K562 (cell line): Measurements from ENCODE around the gene TSC22D1. TPM values are rescaled to one million over a fixed set of nuclear protein-coding genes. Genes with fewer than 3 reads are reported as not detected.

Experiments used
- ATAC-seq: fragments of 200-7000 bp; cut with Tn5 transposase; 3 replicates; pipeline ENCODE4 v1.9.1; 2020; ENCODE audit warnings: moderate library complexity
- BruUV-seq: library from RNA; stranded (reverse); fragments of 400-500 nt; replicated peaks from 2 replicates; lab custom pipeline; 2021; lab: Mats Ljungman, UMichigan
- CTCF ChIA-PET: fragments of 300-600 bp; formaldehyde crosslinking; extraction: SDS; loops from one replicate; lab custom pipeline; 2021; ENCODE audit warnings: low intra/inter-chr PET ratio; lab: Yijun Ruan, JAX
- POLR2A ChIA-PET: fragments of 300-600, 350-650 bp; sonication (Branson Sonifier 250); formaldehyde crosslinking; extraction: SDS; loops from one replicate; lab custom pipeline; 2021; ENCODE audit warnings: antibody characterized with exemption, inconsistent platforms; lab: Yijun Ruan, JAX
- DNase-seq, 4 experiments: peaks; one replicate each; pipeline versions ENCODE4 v3.0.0 to v3.0.0-alpha.2; 2011 to 2018; ENCODE audit warnings: low spot score in 3 of 4, mixed read lengths in 3 of 4; ENCODE audit errors: extremely low read depth in 1 of 4
- FAIRE-seq: peaks from 2 replicates; lab custom pipeline; 2011; peaks lifted over from hg19 to GRCh38; lab: Jason Lieb, UNC
- H2AFZ ChIP-seq: 2 replicates; pipeline ENCODE4 v1.6.0; 2011; ENCODE audit warnings: low read depth, low read length, control low read depth, inconsistent platforms
- H3K27ac ChIP-seq: fragments of 200-600 bp; 3 replicates; pipeline ENCODE4 v1.8.0; 2011; ENCODE audit warnings: low read depth, mild to moderate bottlenecking, control low read depth, inconsistent platforms, low read length, moderate library complexity, mixed read lengths; ENCODE audit errors: extremely low read depth
- H3K27me3 ChIP-seq, 2 experiments: fragments of 300-600 bp in 1 of 2; 2 replicates in 1 of 2; 3 replicates in 1 of 2; pipeline versions ENCODE4 v1.6.0 to v1.8.0; 2011; ENCODE audit warnings: inconsistent platforms in 2 of 2, low read length in 2 of 2, mild to moderate bottlenecking in 1 of 2, mixed read lengths in 1 of 2, moderate library complexity in 1 of 2; ENCODE audit not compliant: control insufficient read depth in 2 of 2, insufficient read depth in 2 of 2
- H3K36me3 ChIP-seq: fragments of 300-600 bp; 3 replicates; pipeline ENCODE4 v1.8.0; 2011; ENCODE audit warnings: mild to moderate bottlenecking, low read length, inconsistent platforms; ENCODE audit not compliant: control insufficient read depth, insufficient read depth
- H3K4me1 ChIP-seq, 2 experiments: fragments of 200-600 bp in 1 of 2; replicated peaks in 1 of 2; 2 replicates in 1 of 2; 3 replicates in 1 of 2; pipeline versions ENCODE4 v1.5.1 to v1.8.0; 2011; ENCODE audit warnings: inconsistent platforms in 2 of 2, low read length in 2 of 2, mild to moderate bottlenecking in 1 of 2, mixed read lengths in 1 of 2, moderate library complexity in 1 of 2; ENCODE audit not compliant: control insufficient read depth in 2 of 2, insufficient read depth in 2 of 2
- H3K4me2 ChIP-seq: 2 replicates; pipeline ENCODE4 v1.6.1; 2011; ENCODE audit warnings: low read length, control low read depth, inconsistent platforms, mixed read lengths; ENCODE audit not compliant: insufficient read depth
- H3K4me3 ChIP-seq: fragments of 200-600 bp; sonication (generic), shearing (Covaris generic); 2 replicates; pipeline ENCODE4 v1.5.1; 2016; ENCODE audit warnings: control low read depth, inconsistent platforms
- H3K79me2 ChIP-seq: fragments of 200-600 bp; 3 replicates; pipeline ENCODE4 v1.8.0; 2011; ENCODE audit warnings: low read length, inconsistent platforms; ENCODE audit not compliant: control insufficient read depth, insufficient read depth
- H3K9ac ChIP-seq, 2 experiments: 2 replicates each; pipeline versions ENCODE4 v1.6.0 to v1.6.1; 2011; ENCODE audit warnings: low read depth in 2 of 2, low read length in 2 of 2, control low read depth in 1 of 2, inconsistent platforms in 1 of 2, mild to moderate bottlenecking in 1 of 2, mixed read lengths in 1 of 2; ENCODE audit not compliant: insufficient read depth in 1 of 2
- H3K9me1 ChIP-seq: one replicate; pipeline ENCODE4 v1.6.0; 2011; ENCODE audit warnings: inconsistent platforms, mild to moderate bottlenecking, low read length, moderate library complexity; ENCODE audit not compliant: control insufficient read depth, insufficient read depth
- H3K9me3 ChIP-seq: replicated peaks from 2 replicates; pipeline ENCODE4 v1.5.1; 2011; ENCODE audit warnings: low read depth, low read length, inconsistent platforms; ENCODE audit not compliant: control insufficient read depth, insufficient read depth
- H4K20me1 ChIP-seq: replicated peaks from 2 replicates; pipeline ENCODE4 v1.6.1; 2011; ENCODE audit warnings: low read length, inconsistent platforms, mixed read lengths; ENCODE audit not compliant: control insufficient read depth, insufficient read depth
- GABPA ChIP-seq: fragments of 200-800 bp; sonication (Bioruptor generic); conservative IDR thresholded peaks from 2 replicates; pipeline ENCODE4 v1.6.1; 2016; ENCODE audit warnings: low read depth, missing genetic modification characterization, missing compliant biosample characterization
- NFIC ChIP-seq: fragments of 450-650 bp; IDR thresholded peaks from 2 replicates; pipeline ENCODE4 v1.6.1; 2017; ENCODE audit warnings: mild to moderate bottlenecking, inconsistent platforms
- ZNF23 ChIP-seq: fragments of 250-450 bp; sonication (Bioruptor Pico); IDR thresholded peaks from 2 replicates; pipeline ENCODE4 v1.4.0; 2020; ENCODE audit warnings: mild to moderate bottlenecking
- WGBS: fragments of 100-300 bp; shearing (Covaris generic); methylation state at CpG from one replicate; pipeline ENCODE4 v1.1.6; 2016; ENCODE audit warnings: low coverage, mixed read lengths; ENCODE audit not compliant: insufficient coverage; ENCODE audit errors: missing lambda C conversion rate; 5-methylcytosine and 5-hydroxymethylcytosine counted together
- in situ Hi-C: fragments of 300-500 bp; cut with MboI; formaldehyde crosslinking; loops from 4 replicates; pipeline ENCODE4 v1.15.0; 2018; ENCODE audit warnings: inconsistent platforms, mixed read lengths
- intact Hi-C: fragments of 100-400 bp; cut with micrococcal nuclease; formaldehyde crosslinking; loops from 2 replicates; pipeline ENCODE4 v1.14.2; 2022
- polyA plus RNA-seq, 8 experiments: library from polyadenylated mRNA; depleted of rRNA in 4 of 8; stranded (reverse) in 5 of 8; unstranded in 3 of 8; fragments of >200 nt; fragmentation: Nextera tagmentation in 2 of 8; fragmentation: Illumina TruSeq in 1 of 8; extraction: Ambion mirVana in 2 of 8; extraction: Trizol in 1 of 8; gene quantifications; 2 replicates each; pipeline versions ENCODE4 v1.2.1 to v1.2.3, GENCODE V29; 2011 to 2014; ENCODE audit warnings: inconsistent platforms in 1 of 8, missing spikeins in 1 of 8
- total RNA-seq, 7 experiments: library from RNA; depleted of rRNA in 6 of 7; stranded (reverse); fragments of >200 nt in 6 of 7; fragmentation: Illumina TruSeq in 2 of 7; extraction: Trizol in 2 of 7; gene quantifications; 2 replicates each; pipeline versions ENCODE4 v1.2.1 to v1.2.3, GENCODE V29; 2011 to 2021; ENCODE audit warnings: low replicate concordance in 1 of 7

The TSC22D1 gene
- total and polyA plus RNA-seq, 9 of the 15 experiments (the other 6 are each of a cell fraction or from before 2014, with no cell fraction given) = 2.6 to 19.8 (median 8.4) TPM

- no peak overlapping the region for H3K4me3 ChIP-seq
- WGBS = 38% methylated on average over 3 of the region's 4 CpGs
- H3K4me1 ChIP-seq = peaks cover 8 to 10% of the 10 kb centered on the region in 2 experiments; a peak in 4 of 5 replicates
- H4K20me1 ChIP-seq = no peaks in the 10 kb centered on the region
- H3K4me2 ChIP-seq = no peak overlapping the region
- H3K79me2 ChIP-seq = no peaks in the 10 kb centered on the region
- no peak for DNase-seq
- H3K36me3 ChIP-seq = no peaks in the 10 kb centered on the region
- no peak overlapping the region for H3K27ac ChIP-seq
- no peaks in the 10 kb centered on the region for H3K9me3 ChIP-seq
- ChIA-PET CTCF (interaction anchor here (0.7 kb wide), 1 partner anchor 359 kb away, joined by 3 read pairs; no protein-coding TSS in a partner anchor), POLR2A (interaction anchor here (1.0 kb wide), 1 partner anchor 165 kb away, joined by 3 read pairs; no protein-coding TSS in a partner anchor)
- no peak overlapping the region for H3K9ac ChIP-seq
- ATAC-seq = no peak
- H3K27me3 ChIP-seq = no peaks in the 10 kb centered on the region; a peak in 1 of 5 replicates
- no TSS peak for BruUV-seq
- intact Hi-C loops = no loop called here
- TF ChIP-seq GABPA (tag) (0 out of 2 replicates have a peak, but pooled peaks have one; percentile 39), ZNF23 (CRISPR knock-in tag) (no peak)
- no peak overlapping the region for H2AFZ ChIP-seq
- no peaks in the 10 kb centered on the region for H3K9me1 ChIP-seq
- FAIRE-seq = no peak
- in situ Hi-C loops = no loop called here
Observed at GRCh38 chr13:44409595-44409994, 166.5 kb downstream of the TSC22D1 start.

DNA sequence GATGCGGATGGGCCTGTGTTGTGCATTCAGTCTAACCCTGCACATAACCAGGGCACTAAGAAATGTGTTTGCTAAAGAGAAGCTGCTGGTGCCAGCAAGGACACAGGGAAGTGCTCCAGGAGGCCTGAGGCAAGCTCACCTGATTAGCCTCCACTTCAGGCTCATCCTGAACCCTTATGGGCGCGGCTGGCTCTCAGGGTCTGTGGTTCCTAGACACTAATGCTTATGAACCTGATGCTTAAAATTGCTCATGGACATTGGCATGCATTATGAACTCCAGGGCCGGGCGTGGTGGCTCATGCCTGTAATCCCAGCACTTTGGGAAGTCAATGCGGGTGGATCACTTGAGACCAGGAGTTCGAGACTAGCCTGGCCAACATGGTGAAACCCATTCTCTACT lies 168.2 kb downstream of the TSC22D1 start:
- H2AFZ ChIP-seq = no peak overlapping the region
- H3K79me2 ChIP-seq = no peaks in the 10 kb centered on the region
- no peaks in the 10 kb centered on the region for H3K36me3 ChIP-seq
- no peaks in the 10 kb centered on the region for H3K9me1 ChIP-seq
- DNase-seq (no peak), FAIRE-seq (no peak), ATAC-seq (no peak)
- 53% methylated on average over 5 of the region's 7 CpGs for WGBS
- no peak overlapping the region for H3K9ac ChIP-seq
- TF ChIP-seq NFIC = no peak
- H3K9me3 ChIP-seq = no peaks in the 10 kb centered on the region
- peaks cover 8 to 9% of the 10 kb centered on the region in 2 experiments; a peak in 4 of 5 replicates for H3K4me1 ChIP-seq
- no peaks in the 10 kb centered on the region; a peak in 1 of 5 replicates for H3K27me3 ChIP-seq
- H3K4me3 ChIP-seq = no peak overlapping the region
- H4K20me1 ChIP-seq = no peaks in the 10 kb centered on the region
- H3K27ac ChIP-seq = no peak overlapping the region
- BruUV-seq = no TSS peak
- POLR2A ChIA-PET = interaction anchor here (0.6 kb wide), 1 partner anchor 302 kb away, joined by 3 read pairs; no protein-coding TSS in a partner anchor
- CTCF ChIA-PET = no interaction called here
- no peak overlapping the region for H3K4me2 ChIP-seq
- intact Hi-C loops = no loop called here
- in situ Hi-C loops = no loop called here
